Endothelial cell of umbilical vein (primary cell): Measurements from ENCODE around the gene MAST1. TPM values are rescaled to one million over a fixed set of nuclear protein-coding genes. Genes with fewer than 3 reads are reported as not detected.

Experiments used
- BruUV-seq: library from RNA; stranded (reverse); fragments of 400-500 nt; replicated peaks from 2 replicates; lab custom pipeline; 2021; lab: Mats Ljungman, UMichigan
- CTCF ChIA-PET: fragments of 300-600, 350-600 bp; sonication (Branson Sonifier 250); formaldehyde crosslinking; loops from one replicate; lab custom pipeline; 2021; ENCODE audit warnings: antibody characterized with exemption, inconsistent platforms; lab: Charles Lee
- POLR2A ChIA-PET: fragments of 300-600, 350-600 bp; sonication (Branson Sonifier 250); formaldehyde crosslinking; loops from one replicate; lab custom pipeline; 2021; ENCODE audit warnings: antibody characterized with exemption, inconsistent platforms; lab: Charles Lee
- DNase-seq: peaks from one replicate; pipeline ENCODE4 v3.0.0-alpha.2; 2011; ENCODE audit warnings: low read depth, low spot score
- FAIRE-seq: peaks from 2 replicates; lab custom pipeline; 2011; peaks lifted over from hg19 to GRCh38; lab: Jason Lieb, UNC
- H2AFZ ChIP-seq: 2 replicates; pipeline ENCODE4 v1.6.0; 2012; ENCODE audit warnings: low read depth, low read length, control low read depth, inconsistent platforms
- H3K27ac ChIP-seq: 2 replicates; pipeline ENCODE4 v1.5.1; 2011; ENCODE audit warnings: low read depth, mild to moderate bottlenecking, control low read depth, low read length, moderate library complexity; ENCODE audit not compliant: insufficient read depth
- H3K27me3 ChIP-seq, 2 experiments: 2 replicates each; pipeline versions ENCODE4 v1.6.0 to v1.6.1; 2011; ENCODE audit warnings: low read length in 2 of 2, mixed read lengths in 1 of 2; ENCODE audit not compliant: control insufficient read depth in 2 of 2, insufficient read depth in 2 of 2
- H3K36me3 ChIP-seq, 2 experiments: 2 replicates in 1 of 2; 3 replicates in 1 of 2; pipeline ENCODE4 v1.5.1; 2011; ENCODE audit warnings: low read length in 2 of 2, mild to moderate bottlenecking in 1 of 2, moderate library complexity in 1 of 2; ENCODE audit not compliant: control insufficient read depth in 2 of 2, insufficient read depth in 2 of 2; ENCODE audit errors: extremely low read depth in 1 of 2
- H3K4me1 ChIP-seq: 3 replicates; pipeline ENCODE4 v1.5.1; 2011; ENCODE audit warnings: mild to moderate bottlenecking, low read length; ENCODE audit not compliant: control insufficient read depth, insufficient read depth; ENCODE audit errors: extremely low read depth
- H3K4me2 ChIP-seq: 2 replicates; pipeline ENCODE4 v1.6.1; 2011; ENCODE audit warnings: low read length, control low read depth, mixed read lengths; ENCODE audit not compliant: insufficient read depth
- H3K4me3 ChIP-seq, 3 experiments: fragments of 200-600 bp in 1 of 3; sonication (generic), shearing (Covaris generic) in 1 of 3; replicated peaks in 1 of 3; 2 replicates each; pipeline ENCODE4 v1.5.1; 2011 to 2016; ENCODE audit warnings: control low read depth in 3 of 3, low read length in 3 of 3, mild to moderate bottlenecking in 2 of 3, inconsistent platforms in 1 of 3, low read depth in 1 of 3, moderate library complexity in 1 of 3; ENCODE audit not compliant: insufficient read depth in 1 of 3
- H3K79me2 ChIP-seq: 2 replicates; pipeline ENCODE4 v1.6.0; 2012; ENCODE audit warnings: low read length, inconsistent platforms; ENCODE audit not compliant: control insufficient read depth, insufficient read depth
- H3K9ac ChIP-seq: replicated peaks from 2 replicates; pipeline ENCODE3; 2011; ENCODE audit warnings: low read length, control low read depth; ENCODE audit not compliant: insufficient read depth; ENCODE audit errors: extremely low read depth
- H3K9me1 ChIP-seq: replicated peaks from 3 replicates; pipeline ENCODE4 v1.6.0; 2011; ENCODE audit warnings: mild to moderate bottlenecking, low read length; ENCODE audit not compliant: control insufficient read depth, insufficient read depth; ENCODE audit errors: extremely low read depth
- H3K9me3 ChIP-seq: replicated peaks from 2 replicates; pipeline ENCODE4 v1.5.1; 2012; ENCODE audit warnings: low read length, inconsistent platforms; ENCODE audit not compliant: control insufficient read depth, insufficient read depth
- H4K20me1 ChIP-seq: replicated peaks from 2 replicates; pipeline ENCODE3; 2011; ENCODE audit warnings: mild to moderate bottlenecking, low read length; ENCODE audit not compliant: control insufficient read depth, insufficient read depth; ENCODE audit errors: extremely low read depth
- CTCF ChIP-seq, 2 donors: IDR thresholded peaks; 1 replicate in 1 of 2; 2 replicates in 1 of 2; pipeline ENCODE4 v1.5.1; 2011; ENCODE audit warnings: low read length in 2 of 2, mild to moderate bottlenecking in 2 of 2, moderate library complexity in 2 of 2, control low read depth in 1 of 2, inconsistent platforms in 1 of 2, low read depth in 1 of 2; ENCODE audit not compliant: insufficient read depth in 1 of 2; ENCODE audit errors: extremely low read depth in 1 of 2
- EZH2 ChIP-seq: IDR thresholded peaks from 2 replicates; pipeline ENCODE4 v1.6.1; 2012; ENCODE audit warnings: borderline replicate concordance, low read depth, mild to moderate bottlenecking, moderate library complexity, low read length, inconsistent platforms; ENCODE audit not compliant: severe bottlenecking
- FOS ChIP-seq: IDR thresholded peaks from 2 replicates; pipeline ENCODE4 v1.6.1; 2011; ENCODE audit warnings: mild to moderate bottlenecking, low read length, moderate library complexity, borderline replicate concordance; ENCODE audit not compliant: insufficient read depth
- GATA2 ChIP-seq: IDR thresholded peaks from 2 replicates; pipeline ENCODE4 v1.7.0; 2011; ENCODE audit warnings: low read depth, mild to moderate bottlenecking, moderate library complexity, mixed read lengths, low read length; ENCODE audit not compliant: insufficient read length, insufficient read depth
- JUN ChIP-seq: IDR thresholded peaks from 2 replicates; pipeline ENCODE4 v1.6.1; 2011; ENCODE audit warnings: borderline replicate concordance, low read depth; ENCODE audit not compliant: insufficient read length, insufficient read depth
- MAX ChIP-seq: IDR thresholded peaks from 2 replicates; pipeline ENCODE4 v1.6.1; 2011; ENCODE audit not compliant: insufficient read depth, insufficient read length
- MYC ChIP-seq: IDR thresholded peaks from one replicate; pipeline ENCODE4 v1.6.1; 2011; ENCODE audit warnings: mild to moderate bottlenecking, low read depth, low read length
- POLR2A ChIP-seq: IDR thresholded peaks from 2 replicates; pipeline ENCODE4 v1.6.1; 2012; ENCODE audit warnings: low read depth, mild to moderate bottlenecking, control low read depth, low read length
- POLR2AphosphoS5 ChIP-seq: IDR thresholded peaks from 2 replicates; pipeline ENCODE4 v1.6.1; 2012; ENCODE audit warnings: low read depth, mild to moderate bottlenecking, control low read depth, low read length, moderate library complexity; ENCODE audit not compliant: insufficient read depth
- dilution Hi-C: fragments of 300-500 bp; cut with MboI; formaldehyde crosslinking; loops from one replicate; pipeline ENCODE4 v1.15.0; 2019; ENCODE audit warnings: low sequenced_read_pairs; ENCODE audit not compliant: extremely low pct_ligation_motif_present
- intact Hi-C: fragments of 100-400 bp; cut with micrococcal nuclease; formaldehyde crosslinking; loops from one replicate; pipeline ENCODE4 v1.10.0; 2022
- polyA plus RNA-seq, 4 experiments: library from polyadenylated mRNA; depleted of rRNA in 3 of 4; stranded (reverse) in 3 of 4; unstranded in 1 of 4; fragments of >200 nt; gene quantifications; 2 replicates each; pipeline versions ENCODE4 v1.2.1 to v1.2.3, GENCODE V29; 2011 to 2012; ENCODE audit warnings: missing spikeins in 1 of 4
- total RNA-seq: library from RNA; stranded (reverse); gene quantifications from 2 replicates; pipeline ENCODE4 v1.2.3, GENCODE V29; 2021

MAST1 gene
- total and polyA plus RNA-seq, 2 donors (not counting 3 experiments of a cell fraction or from before 2014, with no cell fraction given), result 0.13 to 0.46 TPM

GRCh38 chr19:12834976-12835757 is 3.1 kb upstream of the MAST1 start:
- H3K27ac ChIP-seq, result no peak overlapping the region
- H2AFZ ChIP-seq, result no peak overlapping the region
- intact Hi-C loops (no loop called here), dilution Hi-C loops (no loop called here)
- H3K9me1 ChIP-seq, result no peaks in the 10 kb centered on the region
- H3K4me1 ChIP-seq, result no peaks in the 10 kb centered on the region
- H4K20me1 ChIP-seq, result no peaks in the 10 kb centered on the region
- DNase-seq (no peak), FAIRE-seq (peak; percentile 53)
- H3K4me3 ChIP-seq, result no peak overlapping the region
- no peaks in the 10 kb centered on the region for H3K79me2 ChIP-seq
- H3K27me3 ChIP-seq, result peaks cover 55 to 66% of the 10 kb centered on the region in 2 experiments
- CTCF ChIA-PET, result interaction anchor here (0.7 to 1.8 kb wide), 6 partner anchors 9 to 113 kb away, joined by 3 to 5 read pairs (median 4); no protein-coding TSS in a partner anchor
- H3K9me3 ChIP-seq, result no peaks in the 10 kb centered on the region
- H3K9ac ChIP-seq, result no peak overlapping the region
- POLR2A ChIA-PET, result interaction anchor here (0.7 kb wide), 1 partner anchor 1306 kb away, joined by 5 read pairs; the partner anchor contains the start of gene ECSIT
- no peaks in the 10 kb centered on the region for H3K36me3 ChIP-seq
- no peak overlapping the region for H3K4me2 ChIP-seq
- TF ChIP-seq EZH2, result peak; percentile 69
- no peak for TF ChIP-seq GATA2
- no TSS peak for BruUV-seq

GRCh38 chr19:12836529-12836863 is 1.8 kb upstream of the MAST1 start:
- H3K9me1 ChIP-seq, result no peaks in the 10 kb centered on the region
- H3K4me3 ChIP-seq, result no peak overlapping the region
- FAIRE-seq (no peak), DNase-seq (no peak)
- H3K9me3 ChIP-seq, result no peaks in the 10 kb centered on the region
- TF ChIP-seq GATA2 (no peak), MYC (no peak), EZH2 (no peak), MAX (no peak), CTCF (IDR thresholded peaks at IDR 0.05; ENCODE audit: extremely low read depth in 1 of 2, insufficient read depth in 1 of 2, low read depth in 1 of 2, low read length in 2 of 2) (no peak), POLR2AphosphoS5 (no peak), JUN (no peak), FOS (no peak), POLR2A (no peak)
- no peaks in the 10 kb centered on the region for H4K20me1 ChIP-seq
- dilution Hi-C loops, result no loop called here
- POLR2A ChIA-PET, result no interaction called here
- no peak overlapping the region for H3K27ac ChIP-seq
- H3K9ac ChIP-seq, result no peak overlapping the region
- H3K36me3 ChIP-seq, result no peaks in the 10 kb centered on the region
- H3K4me2 ChIP-seq, result no peak overlapping the region
- CTCF ChIA-PET, result interaction anchor here (0.6 to 1.8 kb wide), 6 partner anchors 10 to 75 kb away, joined by 3 to 18 read pairs (median 4); no protein-coding TSS in a partner anchor
- peaks cover 55 to 70% of the 10 kb centered on the region in 2 experiments for H3K27me3 ChIP-seq
- no TSS peak for BruUV-seq
- H3K79me2 ChIP-seq, result no peaks in the 10 kb centered on the region
- intact Hi-C loops, result no loop called here
- H2AFZ ChIP-seq, result no peak overlapping the region
- H3K4me1 ChIP-seq, result no peaks in the 10 kb centered on the region
